MCF 10A (cell line): ENCODE data around the gene ING2. TPM values are rescaled to one million over a fixed set of nuclear protein-coding genes. Genes with fewer than 3 reads are reported as not detected.
"Not testable (repeated sequence)": the region's sequence is repeated elsewhere in the genome, so short reads cannot be mapped to it uniquely, and the experiment has no call there.

Experiments used
- Bru-seq: library from RNA; stranded (reverse); fragments of 400-500 nt; gene quantifications from one replicate; lab custom pipeline; 2021; lab: Mats Ljungman, UMichigan
- BruChase-seq, 2 experiments: library from RNA; stranded (reverse); fragments of 400-500 nt; gene quantifications; one replicate each; lab custom pipeline; 2021; lab: Mats Ljungman, UMichigan
- BruUV-seq: library from RNA; stranded (reverse); fragments of 400-500 nt; replicated peaks from 2 replicates; lab custom pipeline; 2021; lab: Mats Ljungman, UMichigan
- CTCF ChIA-PET: fragments of 300-600 bp; sonication (Branson Sonifier 250); formaldehyde crosslinking; extraction: SDS; loops from one replicate; lab custom pipeline; 2021; ENCODE audit warnings: antibody characterized with exemption, inconsistent platforms; lab: Yijun Ruan, JAX
- POLR2A ChIA-PET: fragments of 300-600, 350-650 bp; sonication (Branson Sonifier 250); formaldehyde crosslinking; extraction: SDS; loops from one replicate; lab custom pipeline; 2020; ENCODE audit warnings: antibody characterized with exemption, inconsistent platforms; lab: Yijun Ruan, JAX
- DNase-seq: peaks from one replicate; pipeline ENCODE4 v3.0.0-alpha.2; 2018; ENCODE audit not compliant: unreplicated experiment
- H3K27ac Mint-ChIP-seq: one replicate; pipeline ENCODE4 v1.8.0; 2022; ENCODE audit warnings: mild to moderate bottlenecking, low read depth, mixed read lengths; ENCODE audit not compliant: unreplicated experiment
- H3K27me3 Mint-ChIP-seq: one replicate; pipeline ENCODE4 v1.8.0; 2022; ENCODE audit warnings: mixed read lengths; ENCODE audit not compliant: insufficient read depth, unreplicated experiment
- H3K36me3 Mint-ChIP-seq: one replicate; pipeline ENCODE4 v1.8.0; 2022; ENCODE audit warnings: mild to moderate bottlenecking, moderate library complexity, mixed read lengths; ENCODE audit not compliant: insufficient read depth, unreplicated experiment
- H3K4me1 Mint-ChIP-seq: one replicate; pipeline ENCODE4 v1.8.0; 2022; ENCODE audit warnings: mixed read lengths; ENCODE audit not compliant: insufficient read depth, unreplicated experiment
- H3K4me3 Mint-ChIP-seq: one replicate; pipeline ENCODE4 v1.8.0; 2022; ENCODE audit warnings: mild to moderate bottlenecking, moderate library complexity, mixed read lengths; ENCODE audit not compliant: unreplicated experiment
- H3K9me3 Mint-ChIP-seq: one replicate; pipeline ENCODE4 v1.8.0; 2022; ENCODE audit warnings: mixed read lengths; ENCODE audit not compliant: unreplicated experiment
- CTCF ChIP-seq: fragments of 200-600 bp; IDR thresholded peaks from one replicate; pipeline ENCODE4 v1.8.0; 2022; ENCODE audit warnings: antibody characterized with exemption, mild to moderate bottlenecking; ENCODE audit not compliant: unreplicated experiment
- intact Hi-C: fragments of 100-400 bp; cut with micrococcal nuclease; formaldehyde crosslinking; loops from 2 replicates; pipeline ENCODE4 v1.14.1; 2022
- long read RNA-seq: library from polyadenylated mRNA; stranded (forward); transcript quantifications from one replicate; pipeline ENCODE4 v2.0.0, GENCODE V29; 2022
- total RNA-seq: library from RNA; stranded (reverse); gene quantifications from 2 replicates; pipeline ENCODE4 v1.2.3, GENCODE V29; 2022

Gene ING2
- total RNA-seq (7.1 and 10.5 TPM in 2 replicates), Bru-seq, nascent RNA (percentile 48 among the genes with signal in this experiment), BruChase-seq, experiment 1, labeled RNA remaining after a 6-hour chase (percentile 59 among the genes with signal in this experiment), BruChase-seq, experiment 2, labeled RNA remaining after a 2-hour chase (percentile 65 among the genes with signal in this experiment)
- long read RNA-seq, transcript ING2-201 (2 exons, 1,189 nt) = major isoform, 30 of 41 reads
- long read RNA-seq, transcript ING2-202 (2 exons, 599 nt) = minor isoform, 5 of 41 reads
- long read RNA-seq, partial matches to known transcripts = 0 of 41 reads
- long read RNA-seq, other reads (novel, unspliced or antisense) = 6 of 41 reads

GRCh38 chr4:183504930-183505610 lies at the start of gene ING2:
Gene ING2 (plus strand): TSS chr4:183505058. CDS start chr4:183505196, 138 bp downstream.
- no TSS peak for BruUV-seq
- Mint-ChIP-seq H3K27me3 (no peaks in the 10 kb centered on the region), H3K27ac (peak within 1 kb of the TSS; percentile 95), H3K9me3 (no peaks in the 10 kb centered on the region), H3K36me3 (peaks cover under 1% of the 10 kb centered on the region), H3K4me1 (peaks cover 11% of the 10 kb centered on the region), H3K4me3 (peak within 1 kb of the TSS; percentile 85)
- intact Hi-C loops = loop anchor here (1.0 to 5.0 kb wide), 5 partner anchors 33 to 154 kb away; partner anchors contain the start of genes CDKN2AIP, RWDD4 and TRAPPC11
- CTCF ChIA-PET = interaction anchor here (1.0 to 2.0 kb wide), 6 partner anchors 10 to 101 kb away, joined by 3 to 10 read pairs (median 4); no protein-coding TSS in a partner anchor
- DNase-seq = peak; percentile 85
- POLR2A ChIA-PET = interaction anchor here (0.7 to 3.9 kb wide), 12 partner anchors 10 to 160 kb away, joined by 3 to 37 read pairs (median 6); partner anchors contain the start of genes CDKN2AIP, RWDD4 and TRAPPC11
- no peak for TF ChIP-seq CTCF

GRCh38 chr4:183455431-183456195 lies 49.2 kb upstream of the ING2 start:
- no peaks in the 10 kb centered on the region for H3K9me3 Mint-ChIP-seq
- H3K4me3 Mint-ChIP-seq = no peak overlapping the region
- no peak for TF ChIP-seq CTCF
- no peak overlapping the region for H3K27ac Mint-ChIP-seq
- no peaks in the 10 kb centered on the region for H3K27me3 Mint-ChIP-seq
- H3K36me3 Mint-ChIP-seq = peaks cover 20% of the 10 kb centered on the region
- POLR2A ChIA-PET = interaction anchor here (1.0 to 4.8 kb wide), 2 partner anchors 8 to 12 kb away, joined by 3 to 23 read pairs; partner anchors contain the start of gene CDKN2AIP
- CTCF ChIA-PET = interaction anchor here (0.7 kb wide), 1 partner anchor 798 kb away, joined by 3 read pairs; no protein-coding TSS in a partner anchor
- no peak for DNase-seq
- BruUV-seq = no TSS peak
- H3K4me1 Mint-ChIP-seq = no peaks in the 10 kb centered on the region
- intact Hi-C loops = no loop called here

- POLR2A ChIA-PET = interaction anchor here (1.4 kb wide), 1 partner anchor 8 kb away, joined by 3 read pairs; no protein-coding TSS in a partner anchor
- BruUV-seq = no TSS peak
- Mint-ChIP-seq H3K9me3 (no peaks in the 10 kb centered on the region), H3K27me3 (no peaks in the 10 kb centered on the region), H3K4me1 (no peaks in the 10 kb centered on the region), H3K27ac (no peak overlapping the region), H3K4me3 (no peak overlapping the region), H3K36me3 (peaks cover 6% of the 10 kb centered on the region)
- CTCF ChIA-PET = no interaction called here
- no peak for TF ChIP-seq CTCF
- DNase-seq = no peak
- intact Hi-C loops = no loop called here
Observed at GRCh38 chr4:183458005-183458404, 46.9 kb upstream of the ING2 start.

- POLR2A ChIA-PET = interaction anchor here (1.2 to 2.1 kb wide), 2 partner anchors 18 to 20 kb away, joined by 3 to 8 read pairs; partner anchors contain the start of gene CDKN2AIP
- H3K27ac Mint-ChIP-seq, intact Hi-C loops, H3K27me3 Mint-ChIP-seq, H3K36me3 Mint-ChIP-seq, H3K4me1 Mint-ChIP-seq, H3K4me3 Mint-ChIP-seq, DNase-seq, H3K9me3 Mint-ChIP-seq, BruUV-seq: not testable (repeated sequence)
- CTCF ChIA-PET = interaction anchor here (0.5 to 1.7 kb wide), 7 partner anchors 8 to 634 kb away, joined by 3 to 8 read pairs (median 3); no protein-coding TSS in a partner anchor
Observed at GRCh38 chr4:183463903-183464619, 40.8 kb upstream of the ING2 start.

GRCh38 chr4:183465879-183466278 lies 39.0 kb upstream of the ING2 start:
- H3K36me3 Mint-ChIP-seq, H3K4me3 Mint-ChIP-seq, POLR2A ChIA-PET, H3K4me1 Mint-ChIP-seq, H3K27ac Mint-ChIP-seq, intact Hi-C loops, H3K27me3 Mint-ChIP-seq, DNase-seq, H3K9me3 Mint-ChIP-seq, BruUV-seq: not testable (repeated sequence)
- CTCF ChIA-PET = interaction anchor here (0.7 kb wide), 1 partner anchor 76 kb away, joined by 3 read pairs; no protein-coding TSS in a partner anchor
